ENCODE data around the gene ATP1A2.

DNA sequence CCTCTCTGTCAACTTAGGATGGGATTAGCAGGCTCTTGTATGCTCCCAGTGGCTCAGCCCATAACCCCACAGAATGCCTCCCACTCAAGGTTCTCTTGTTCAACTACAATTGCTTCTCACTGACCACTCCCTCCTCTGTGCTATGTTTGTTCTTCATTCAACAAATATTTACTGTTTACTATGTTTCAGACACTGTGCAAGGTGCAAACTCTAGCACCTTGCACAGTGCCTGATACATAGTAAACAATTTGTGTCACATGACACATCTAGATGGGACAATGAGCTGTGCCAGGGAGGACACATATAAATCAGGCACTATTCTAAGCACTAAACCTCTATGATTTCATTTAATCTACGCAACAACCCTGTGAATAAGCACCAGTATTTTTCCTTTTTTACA is 15.4 kb downstream of the ATP1A2 start:
- TF ChIP-seq GATA2 (IDR thresholded peaks at IDR 0.05; ENCODE audit: low read depth, low read length), result no peak
- no peak for TF ChIP-seq GATA3 (IDR thresholded peaks at IDR 0.05; ENCODE audit: low read depth, low read length)

All from SH-SY5Y (cell line).